CD4-positive, alpha-beta T cell treated with Interleukin-17A for 1 hour (primary cell): Measurements from ENCODE around the gene BLOC1S1.
"Not testable (repeated sequence)": the region's sequence is repeated elsewhere in the genome, so short reads cannot be mapped to it uniquely, and the experiment has no call there.

Source experiments
- DNase-seq: peaks from one replicate; pipeline ENCODE4 v3.0.0-alpha.2; 2020

Gene BLOC1S1

GRCh38 chr12:55746174-55746912, 30.5 kb downstream of the BLOC1S1 start:
- DNase-seq = no peak

GRCh38 chr12:55746913-55747231, 31.0 kb downstream of the BLOC1S1 start:
- no peak for DNase-seq

- no peak for DNase-seq
Observed at GRCh38 chr12:55748230-55748993, 32.6 kb downstream of the BLOC1S1 start.

- no peak for DNase-seq
Observed at GRCh38 chr12:55755246-55755645, 39.4 kb downstream of the BLOC1S1 start.

- DNase-seq = no peak
Observed at GRCh38 chr12:55757701-55758100, 41.9 kb downstream of the BLOC1S1 start.

GRCh38 chr12:55758575-55758974, 42.7 kb downstream of the BLOC1S1 start:
- DNase-seq = not testable (repeated sequence)

- no peak for DNase-seq
Observed at GRCh38 chr12:55760663-55761062, 44.8 kb downstream of the BLOC1S1 start.

GRCh38 chr12:55762646-55763045, 46.8 kb downstream of the BLOC1S1 start:
- no peak for DNase-seq

- DNase-seq = no peak
Observed at GRCh38 chr12:55765736-55766290, 50.0 kb downstream of the BLOC1S1 start.

GRCh38 chr12:55767156-55767555, 51.3 kb downstream of the BLOC1S1 start:
- no peak for DNase-seq
